Activated naive CD8-positive, alpha-beta T cell treated with anti-CD3 and anti-CD28 coated beads, Interleukin-2, amount 50 U/mL, for 24 hours (primary cell): ENCODE data around the gene USP24.
A peak's percentile ranks its signal among the peaks of the same experiment; 100 is the strongest.

Experiments
- ATAC-seq: fragments of 150-1000 bp; cut with Tn5 transposase; one replicate; pipeline ENCODE4 v1.10.0; 2021
- DNase-seq: peaks from one replicate; pipeline ENCODE4 v3.0.0; 2021
- H3K27ac Mint-ChIP-seq: one replicate; pipeline ENCODE4 v1.8.0; 2021; ENCODE audit warnings: mild to moderate bottlenecking, mixed read lengths
- H3K27me3 Mint-ChIP-seq: one replicate; pipeline ENCODE4 v1.8.0; 2021; ENCODE audit warnings: mixed read lengths
- H3K36me3 Mint-ChIP-seq: one replicate; pipeline ENCODE4 v1.8.0; 2021; ENCODE audit warnings: low read depth, mixed read lengths
- H3K4me1 Mint-ChIP-seq: one replicate; pipeline ENCODE4 v1.8.0; 2021; ENCODE audit warnings: mixed read lengths
- H3K4me3 Mint-ChIP-seq: one replicate; pipeline ENCODE4 v1.8.0; 2021; ENCODE audit warnings: mild to moderate bottlenecking, moderate library complexity, mixed read lengths
- H3K9me3 Mint-ChIP-seq: one replicate; pipeline ENCODE4 v1.8.0; 2021; ENCODE audit warnings: mixed read lengths

USP24 gene

DNA sequence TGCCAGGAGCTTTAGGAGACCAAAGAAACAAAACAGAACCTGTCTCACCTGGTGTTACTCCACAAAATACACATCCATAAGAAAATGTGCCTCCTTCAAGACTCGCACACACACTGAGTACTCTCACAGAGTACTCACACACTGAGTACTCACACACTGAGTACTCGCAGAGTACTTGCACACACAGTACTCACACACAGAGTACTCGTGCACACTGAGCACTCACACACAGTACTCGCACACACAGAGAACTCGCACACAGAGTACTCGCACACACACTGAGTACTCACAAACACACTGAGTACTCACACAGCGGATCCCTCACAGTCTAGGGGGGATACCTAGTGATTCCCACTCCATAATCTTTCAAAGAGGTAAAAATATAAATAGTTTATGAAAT lies 135.5 kb downstream of the USP24 start:
- H3K9me3 Mint-ChIP-seq: no peaks in the 10 kb centered on the region
- H3K4me3 Mint-ChIP-seq: no peak overlapping the region
- peaks cover 48% of the 10 kb centered on the region for H3K36me3 Mint-ChIP-seq
- no peaks in the 10 kb centered on the region for H3K27me3 Mint-ChIP-seq
- peaks cover under 1% of the 10 kb centered on the region for H3K4me1 Mint-ChIP-seq
- ATAC-seq (no peak), DNase-seq (no peak)
- H3K27ac Mint-ChIP-seq: no peak overlapping the region

DNA sequence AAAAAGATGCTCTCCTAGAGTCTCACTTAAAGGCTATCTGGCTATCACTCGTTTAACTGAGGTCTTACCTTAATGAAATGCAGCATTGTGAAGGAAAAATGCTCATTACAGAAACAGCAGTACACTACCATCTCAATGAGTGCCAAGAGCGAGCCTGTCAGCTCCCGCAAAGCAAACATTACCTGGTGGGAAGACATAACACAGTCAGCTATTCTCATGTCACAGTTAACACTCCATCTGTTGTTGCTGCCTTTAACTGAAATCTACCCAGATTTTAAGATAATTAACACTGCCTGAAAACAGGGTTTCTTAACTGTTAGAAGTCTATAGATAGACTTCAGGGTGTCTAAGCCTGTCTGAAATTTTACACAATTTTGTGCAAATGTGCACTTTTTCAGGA lies 136.7 kb downstream of the USP24 start:
- H3K27me3 Mint-ChIP-seq: no peaks in the 10 kb centered on the region
- no peak overlapping the region for H3K4me3 Mint-ChIP-seq
- H3K27ac Mint-ChIP-seq: no peak overlapping the region
- H3K36me3 Mint-ChIP-seq: peaks cover 50% of the 10 kb centered on the region
- H3K4me1 Mint-ChIP-seq: peaks cover 11% of the 10 kb centered on the region
- ATAC-seq: no peak
- no peak for DNase-seq
- no peaks in the 10 kb centered on the region for H3K9me3 Mint-ChIP-seq

DNA sequence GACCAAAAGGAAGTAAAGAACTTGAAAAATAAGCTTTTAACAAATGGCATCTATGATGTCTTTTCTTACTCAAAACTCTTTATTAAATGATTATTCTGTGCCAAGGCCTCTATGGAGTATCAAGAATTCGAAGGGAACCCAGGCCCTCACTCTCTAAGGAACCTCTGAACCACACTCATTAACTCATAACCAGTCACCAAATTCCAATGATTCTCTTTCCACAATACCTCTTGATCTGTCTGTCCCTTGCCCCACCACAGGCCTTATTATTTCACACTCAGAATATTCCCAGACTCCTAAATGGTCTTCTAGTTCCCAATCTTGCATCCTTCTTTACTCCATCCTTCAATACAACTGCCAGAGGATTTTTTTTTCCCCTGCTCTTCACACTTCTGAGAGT lies 138.8 kb downstream of the USP24 start:
- Mint-ChIP-seq H3K4me3 (no peak overlapping the region), H3K4me1 (peaks cover 29% of the 10 kb centered on the region), H3K27ac (peak overlapping the region; percentile 8), H3K9me3 (no peaks in the 10 kb centered on the region), H3K36me3 (peaks cover 59% of the 10 kb centered on the region), H3K27me3 (no peaks in the 10 kb centered on the region)
- no peak for ATAC-seq
- no peak for DNase-seq

DNA sequence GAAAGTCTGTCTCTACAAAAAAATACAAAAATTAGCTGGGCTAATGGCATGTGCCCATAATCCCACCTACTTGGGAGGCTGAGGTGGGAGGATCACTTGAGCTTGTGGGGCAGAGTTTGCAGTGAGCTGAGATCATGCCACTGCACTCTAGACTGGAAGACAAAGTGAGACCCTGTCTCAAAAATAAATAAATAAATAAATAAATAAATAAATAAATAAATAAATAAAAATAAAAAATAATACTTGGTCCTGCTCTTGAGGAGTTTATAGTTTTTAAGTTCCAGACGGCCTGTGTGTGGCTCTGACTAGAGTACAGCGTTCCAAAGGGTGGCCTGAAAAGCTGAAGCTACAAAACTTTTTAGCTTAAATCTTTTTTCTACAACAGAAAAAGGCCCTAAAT lies 140.7 kb downstream of the USP24 start:
- ATAC-seq (no peak), DNase-seq (no peak)
- Mint-ChIP-seq H3K36me3 (peaks cover 63% of the 10 kb centered on the region), H3K27ac (peak overlapping the region; percentile 95), H3K4me3 (no peak overlapping the region), H3K4me1 (peaks cover 29% of the 10 kb centered on the region), H3K27me3 (no peaks in the 10 kb centered on the region), H3K9me3 (no peaks in the 10 kb centered on the region)

DNA sequence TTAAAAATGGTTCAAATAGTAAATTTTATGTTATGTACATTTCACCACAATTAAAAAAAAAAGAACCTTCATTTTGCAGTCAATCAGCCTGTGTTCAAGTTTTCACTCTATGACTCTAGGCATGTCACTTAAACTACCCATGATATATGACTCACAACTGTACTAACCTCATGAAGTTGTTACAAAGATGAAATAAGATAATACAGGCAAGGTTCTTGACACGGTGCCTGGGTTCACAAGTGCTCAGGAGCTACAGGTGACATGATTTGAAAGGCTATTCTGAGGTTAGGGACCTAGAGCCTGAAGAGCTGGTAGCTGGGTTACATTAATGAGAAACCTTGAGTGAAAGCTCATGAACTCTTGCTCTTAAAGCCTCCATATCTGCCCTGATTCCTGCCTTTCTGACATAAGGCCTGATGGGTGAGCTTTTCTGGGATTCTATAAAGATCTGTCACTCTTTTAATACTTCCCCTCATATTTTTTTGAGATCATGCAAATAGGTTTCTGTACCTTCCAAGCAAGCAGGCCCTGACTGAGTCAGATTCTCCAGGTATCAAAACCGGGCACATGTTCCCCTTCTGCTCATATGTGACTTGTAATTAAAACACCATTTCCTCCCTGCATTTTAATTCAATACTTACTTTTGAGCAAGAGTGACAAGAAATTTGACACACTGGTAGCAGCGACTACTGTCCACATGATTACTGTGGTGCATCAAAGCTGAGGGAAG lies 141.8 kb downstream of the USP24 start:
- H3K27me3 Mint-ChIP-seq: no peaks in the 10 kb centered on the region

DNA sequence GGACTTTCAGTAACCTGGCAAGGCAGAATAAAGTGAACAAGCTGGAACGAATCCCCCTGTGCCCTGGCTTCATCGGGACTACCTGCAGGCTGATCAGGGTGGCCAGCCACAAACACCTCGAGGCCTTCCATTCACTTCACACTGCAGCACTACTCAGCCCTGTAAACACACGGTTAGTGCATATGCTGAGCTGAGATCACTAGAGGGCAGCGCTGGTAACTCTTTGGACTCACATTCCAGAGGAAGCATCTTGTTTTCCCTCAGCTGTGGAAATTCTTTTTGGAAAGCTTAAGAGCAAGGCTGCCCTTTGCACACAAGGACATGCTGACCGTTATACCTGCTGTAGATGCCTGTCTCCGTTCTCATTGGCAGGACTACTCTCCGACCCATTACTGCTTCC lies 143.7 kb downstream of the USP24 start:
- ATAC-seq (no peak), DNase-seq (no peak)
- H3K9me3 Mint-ChIP-seq: no peaks in the 10 kb centered on the region

More for the DNA sequence above, 141.8 kb downstream of the USP24 start:
- peaks cover 29% of the 10 kb centered on the region for H3K4me1 Mint-ChIP-seq
- no peaks in the 10 kb centered on the region for H3K9me3 Mint-ChIP-seq
- DNase-seq: no peak
- peak overlapping the region; percentile 95 for H3K27ac Mint-ChIP-seq
- H3K4me3 Mint-ChIP-seq: no peak overlapping the region
- H3K36me3 Mint-ChIP-seq: peaks cover 70% of the 10 kb centered on the region
- peak; percentile 97 for ATAC-seq

DNA sequence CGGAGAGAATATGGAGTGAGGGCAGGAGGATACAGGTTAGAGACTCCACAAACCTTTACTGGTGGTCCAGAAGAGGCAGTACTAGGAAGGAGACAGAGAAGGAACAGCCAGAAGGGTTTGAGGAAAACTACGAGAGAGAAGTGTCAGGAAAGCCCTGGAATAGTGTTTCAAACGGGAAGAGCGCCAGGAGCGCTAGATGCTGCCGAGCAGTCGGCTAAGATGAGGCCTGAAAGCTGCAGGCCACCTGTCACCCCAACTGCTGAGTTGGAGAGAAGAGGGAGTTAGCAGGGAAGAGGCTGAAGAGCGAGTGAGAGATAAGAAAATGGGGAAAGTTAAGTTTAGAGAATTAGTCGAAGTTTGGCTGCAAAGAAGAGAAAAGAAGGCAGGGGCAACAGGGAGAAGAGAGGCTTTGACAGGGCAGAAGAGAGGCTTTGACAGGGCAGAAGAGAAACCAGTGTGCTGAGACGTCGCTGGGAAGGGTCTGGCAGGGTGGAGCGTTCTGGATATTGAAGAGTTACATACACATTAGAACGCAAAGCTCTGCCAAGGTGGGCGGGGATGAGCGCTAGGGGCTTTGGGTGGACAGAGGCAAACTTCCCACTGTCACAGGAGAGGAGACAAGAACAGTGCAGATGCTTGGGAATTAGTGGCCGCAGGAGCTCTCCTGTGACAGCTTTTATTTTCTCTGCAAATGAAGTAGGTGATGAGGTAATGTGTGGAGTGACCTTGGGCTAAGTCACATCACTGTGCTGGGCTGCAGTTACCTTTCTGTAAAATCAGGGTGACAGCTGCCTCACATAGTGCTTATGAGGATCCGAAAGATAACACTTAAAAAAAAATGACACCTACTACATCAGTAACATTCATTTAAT lies 144.6 kb downstream of the USP24 start:
- ATAC-seq (no peak), DNase-seq (no peak)
- Mint-ChIP-seq H3K4me1 (peaks cover 29% of the 10 kb centered on the region), H3K9me3 (no peaks in the 10 kb centered on the region), H3K36me3 (peaks cover 86% of the 10 kb centered on the region), H3K4me3 (no peak overlapping the region), H3K27ac (peak overlapping the region; percentile 68), H3K27me3 (no peaks in the 10 kb centered on the region)

More for the DNA sequence above, 143.7 kb downstream of the USP24 start:
- Mint-ChIP-seq H3K36me3 (peaks cover 84% of the 10 kb centered on the region), H3K4me3 (no peak overlapping the region), H3K4me1 (peaks cover 29% of the 10 kb centered on the region), H3K27ac (peak overlapping the region; percentile 95), H3K27me3 (no peaks in the 10 kb centered on the region)

DNA sequence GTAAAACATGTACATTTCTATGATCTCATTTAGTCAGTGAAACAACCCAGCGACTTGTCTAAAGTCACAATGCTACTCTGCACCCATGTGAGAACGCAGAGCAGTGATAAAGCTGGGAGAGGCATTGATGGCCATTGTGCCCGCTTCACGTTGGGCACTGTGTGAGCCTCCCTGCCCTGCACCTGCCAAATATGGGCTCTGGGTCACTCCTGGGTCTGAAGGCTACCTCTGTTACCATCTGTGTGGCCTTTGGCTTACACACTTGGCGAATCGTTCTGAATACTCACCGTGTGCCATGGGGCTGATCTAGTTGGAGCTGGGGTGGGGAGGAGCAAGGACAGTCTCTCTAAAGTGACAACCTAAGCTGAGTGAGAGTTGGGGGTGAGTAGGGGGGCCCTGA lies 145.9 kb downstream of the USP24 start:
- DNase-seq (no peak), ATAC-seq (no peak)
- H3K4me3 Mint-ChIP-seq: no peak overlapping the region
- no peak overlapping the region for H3K27ac Mint-ChIP-seq
- peaks cover 75% of the 10 kb centered on the region for H3K36me3 Mint-ChIP-seq
- peaks cover 26% of the 10 kb centered on the region for H3K4me1 Mint-ChIP-seq
- H3K27me3 Mint-ChIP-seq: no peaks in the 10 kb centered on the region
- H3K9me3 Mint-ChIP-seq: no peaks in the 10 kb centered on the region

DNA sequence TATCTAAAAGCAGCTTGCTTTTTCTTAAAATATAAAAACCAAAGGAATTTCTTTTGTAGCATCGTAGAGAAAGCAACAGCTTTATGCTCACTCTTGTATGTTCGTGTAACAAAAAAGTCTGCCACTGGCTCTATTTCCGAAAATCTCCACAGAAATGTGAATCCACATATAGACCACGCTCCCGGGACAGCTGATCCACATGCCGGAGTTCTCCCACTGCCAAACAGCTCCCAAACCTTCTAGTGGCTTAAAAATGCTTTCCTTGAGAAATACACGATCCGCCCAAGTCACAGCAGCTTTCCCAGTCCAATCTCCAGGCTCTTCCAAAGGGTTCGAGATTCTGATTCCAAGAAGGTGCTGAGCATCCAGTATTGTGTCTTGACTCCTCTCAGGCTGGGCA lies 146.5 kb downstream of the USP24 start:
- ATAC-seq: no peak
- no peak for DNase-seq
- peak overlapping the region; percentile 55 for H3K27ac Mint-ChIP-seq
- H3K27me3 Mint-ChIP-seq: no peaks in the 10 kb centered on the region
- no peaks in the 10 kb centered on the region for H3K9me3 Mint-ChIP-seq
- peaks cover 20% of the 10 kb centered on the region for H3K4me1 Mint-ChIP-seq
- H3K36me3 Mint-ChIP-seq: peaks cover 69% of the 10 kb centered on the region
- no peak overlapping the region for H3K4me3 Mint-ChIP-seq

DNA sequence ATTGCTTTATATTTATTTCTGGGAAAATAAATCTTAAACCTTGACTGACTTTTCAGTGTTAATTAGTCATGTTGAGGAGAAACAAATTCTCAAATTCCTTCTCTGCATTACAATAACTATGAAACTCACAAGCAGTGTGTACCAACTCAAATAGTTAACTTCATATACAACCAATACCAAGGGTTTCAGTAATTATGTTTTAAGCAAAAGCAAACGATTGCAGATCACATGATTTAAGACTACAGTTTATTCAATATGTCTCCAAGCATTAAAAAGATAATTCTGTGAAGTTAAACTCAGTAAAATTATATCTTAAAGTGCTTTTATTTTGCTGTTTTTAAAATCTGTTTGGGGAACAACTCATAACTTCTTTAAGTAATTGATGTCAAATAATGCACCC lies 147.2 kb downstream of the USP24 start:
- Mint-ChIP-seq H3K27me3 (no peaks in the 10 kb centered on the region), H3K27ac (no peak overlapping the region)

DNA sequence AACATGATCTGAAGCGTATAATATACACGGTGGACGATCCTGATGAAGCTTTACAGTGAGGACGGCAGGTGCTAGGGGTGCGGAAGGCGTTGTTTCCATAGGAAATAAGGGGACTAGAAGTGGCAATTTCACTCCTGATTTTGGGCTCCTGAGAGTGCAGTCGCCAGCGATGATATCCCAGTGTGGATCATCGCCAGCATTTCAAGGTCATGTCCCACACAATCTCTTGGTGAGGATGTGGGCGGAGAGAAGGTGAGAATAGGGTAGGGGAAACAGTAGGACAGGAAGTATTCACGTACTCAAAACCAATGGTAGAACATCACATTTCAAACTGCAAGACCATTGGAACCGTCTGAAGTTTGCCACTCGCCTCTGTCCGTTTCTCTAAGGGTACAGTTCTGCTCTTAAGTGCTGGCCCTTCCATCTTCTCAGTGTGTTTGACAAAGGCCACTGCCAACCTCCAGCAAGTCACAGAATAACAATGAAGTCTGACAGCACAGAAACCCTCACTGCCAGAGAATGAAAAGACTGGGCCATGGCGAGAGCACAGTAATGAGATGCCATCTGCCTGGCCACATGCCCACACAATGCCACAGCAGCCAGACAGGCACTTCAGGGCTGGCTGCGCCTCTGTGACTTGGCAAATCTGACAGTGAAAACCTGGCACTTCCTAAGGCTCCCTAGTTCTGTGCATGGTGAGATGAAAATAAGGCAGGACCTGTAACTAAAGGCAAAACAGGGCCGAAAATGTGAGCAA lies 148.0 kb downstream of the USP24 start:
- ATAC-seq: no peak

More for the DNA sequence above, 147.2 kb downstream of the USP24 start:
- ATAC-seq (no peak), DNase-seq (no peak)
- Mint-ChIP-seq H3K36me3 (peaks cover 63% of the 10 kb centered on the region), H3K4me1 (peaks cover 13% of the 10 kb centered on the region), H3K4me3 (no peak overlapping the region), H3K9me3 (no peaks in the 10 kb centered on the region)

DNA sequence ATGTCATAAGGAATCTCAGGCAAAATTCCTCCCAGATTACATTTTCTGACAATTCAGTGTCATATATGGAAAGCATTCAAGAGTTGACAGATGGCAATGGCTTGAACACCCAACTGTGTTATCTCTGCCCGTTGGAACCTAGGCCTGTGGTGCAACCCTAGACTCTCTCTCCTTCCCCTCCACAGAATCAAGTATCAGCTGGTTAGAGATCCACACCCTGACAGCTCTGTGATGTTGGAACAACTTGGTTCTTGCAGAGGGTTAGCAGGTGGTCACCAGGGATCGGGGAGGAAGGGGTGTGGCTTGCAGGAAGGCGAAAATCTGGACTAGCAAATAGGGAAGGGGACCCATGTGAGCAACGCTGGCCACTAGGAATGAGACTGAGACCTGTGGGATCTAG lies 149.5 kb downstream of the USP24 start:
- peaks cover 42% of the 10 kb centered on the region for H3K36me3 Mint-ChIP-seq
- DNase-seq (no peak), ATAC-seq (no peak)
- no peak overlapping the region for H3K4me3 Mint-ChIP-seq
- peaks cover 4% of the 10 kb centered on the region for H3K4me1 Mint-ChIP-seq
- no peaks in the 10 kb centered on the region for H3K9me3 Mint-ChIP-seq
- peak overlapping the region; percentile 26 for H3K27ac Mint-ChIP-seq
- H3K27me3 Mint-ChIP-seq: no peaks in the 10 kb centered on the region

More for the DNA sequence above, 148.0 kb downstream of the USP24 start:
- no peak overlapping the region for H3K4me3 Mint-ChIP-seq
- peaks cover 7% of the 10 kb centered on the region for H3K4me1 Mint-ChIP-seq
- H3K36me3 Mint-ChIP-seq: peaks cover 56% of the 10 kb centered on the region
- H3K9me3 Mint-ChIP-seq: no peaks in the 10 kb centered on the region
- no peaks in the 10 kb centered on the region for H3K27me3 Mint-ChIP-seq
- no peak overlapping the region for H3K27ac Mint-ChIP-seq
- DNase-seq: no peak

DNA sequence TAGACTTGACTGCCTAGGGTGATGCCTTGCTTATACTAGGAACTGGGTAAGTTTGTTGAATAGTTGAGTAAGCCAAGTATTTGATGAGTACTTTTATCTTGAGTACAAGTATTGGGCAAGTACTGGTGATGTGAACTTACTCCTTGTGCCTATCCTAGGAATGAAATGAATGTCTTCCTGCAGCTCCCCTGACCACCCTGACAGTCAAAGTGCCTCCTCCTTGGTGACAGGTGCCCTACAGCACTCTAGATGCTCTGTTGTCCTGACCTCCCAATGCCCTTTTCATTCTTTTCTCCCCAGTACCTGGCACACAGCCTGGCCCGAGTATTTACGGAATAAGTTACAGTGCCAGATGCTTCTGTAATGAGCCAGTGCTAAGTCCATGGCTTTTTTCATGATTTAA lies 150.3 kb downstream of the USP24 start:
- H3K9me3 Mint-ChIP-seq: no peaks in the 10 kb centered on the region
- peaks cover 9% of the 10 kb centered on the region for H3K4me1 Mint-ChIP-seq
- H3K4me3 Mint-ChIP-seq: no peak overlapping the region
- DNase-seq (no peak), ATAC-seq (no peak)
- H3K36me3 Mint-ChIP-seq: peaks cover 34% of the 10 kb centered on the region
- H3K27ac Mint-ChIP-seq: no peak overlapping the region
- H3K27me3 Mint-ChIP-seq: no peaks in the 10 kb centered on the region

DNA sequence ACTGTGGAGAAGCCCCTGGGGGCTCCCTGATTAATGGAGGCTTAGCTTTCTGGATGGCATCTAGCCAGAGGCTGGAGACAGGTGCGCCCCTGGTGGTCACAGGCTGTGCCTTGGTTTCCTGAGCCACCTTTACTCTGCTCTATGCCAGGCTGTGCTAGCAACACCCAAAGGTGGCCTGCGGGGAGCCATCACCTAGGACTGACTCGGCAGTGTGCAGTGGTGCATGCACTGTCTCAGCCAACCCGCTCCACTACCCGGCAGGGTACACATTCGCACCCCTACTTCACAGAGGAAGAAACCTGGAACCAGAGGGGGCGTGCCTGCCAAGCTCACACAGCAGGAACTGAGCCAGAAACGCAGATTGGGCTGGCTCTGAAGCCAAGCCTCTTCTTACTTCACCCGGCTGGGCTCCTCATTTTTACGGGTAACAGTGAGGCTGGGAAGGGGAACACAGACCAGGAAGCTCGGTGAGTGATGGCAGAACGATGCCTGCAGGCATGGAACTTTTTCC lies 151.0 kb downstream of the USP24 start:
- no peak overlapping the region for H3K4me3 Mint-ChIP-seq
- H3K4me1 Mint-ChIP-seq: peaks cover 9% of the 10 kb centered on the region
- DNase-seq (no peak), ATAC-seq (no peak)
- no peaks in the 10 kb centered on the region for H3K27me3 Mint-ChIP-seq
- no peaks in the 10 kb centered on the region for H3K9me3 Mint-ChIP-seq
- H3K36me3 Mint-ChIP-seq: peaks cover 29% of the 10 kb centered on the region
- no peak overlapping the region for H3K27ac Mint-ChIP-seq
